ENCODE measurements around the gene CHD2. TPM values are rescaled to one million over a fixed set of nuclear protein-coding genes. Genes with fewer than 3 reads are reported as not detected.
"Not testable (repeated sequence)": the region's sequence is repeated elsewhere in the genome, so short reads cannot be mapped to it uniquely, and the experiment has no call there.

Gene CHD2
- total and polyA plus RNA-seq, 9 donors: 53.4 to 71.2 (median 54.8) TPM

GRCh38 chr15:93031103-93031464 is 131.0 kb downstream of the CHD2 start:
- Histone ChIP-seq H3K4me3 (ENCODE audit: low read length) (no peak overlapping the region), H3K27me3 (ENCODE audit: control insufficient read depth, insufficient read depth, low read length) (no peaks in the 10 kb centered on the region), H3K4me1 (ENCODE audit: control insufficient read depth, insufficient read depth, low read length) (peaks cover 56% of the 10 kb centered on the region), H3K9me3 (replicated peaks; ENCODE audit: control insufficient read depth, low read depth, low read length) (no peaks in the 10 kb centered on the region), H3K27ac (ENCODE audit: low read length) (no peak overlapping the region), H3K36me3 (ENCODE audit: control insufficient read depth, insufficient read depth, low read length) (peaks cover 20% of the 10 kb centered on the region)
- 55% methylated on average over 7 of the region's 9 CpGs for WGBS (ENCODE audit: insufficient coverage)
- DNase-seq: no peak

GRCh38 chr15:93031557-93032384 is 131.6 kb downstream of the CHD2 start:
- WGBS (ENCODE audit: insufficient coverage): 92% methylated on average over 32 of the region's 44 CpGs
- H3K27ac ChIP-seq (ENCODE audit: low read length): not testable (repeated sequence)

GRCh38 chr15:93032515-93033206 is 132.5 kb downstream of the CHD2 start:
- not testable (repeated sequence) for H3K9me3 ChIP-seq (replicated peaks; ENCODE audit: control insufficient read depth, low read depth, low read length); H3K27me3 ChIP-seq (ENCODE audit: control insufficient read depth, insufficient read depth, low read length); DNase-seq; H3K27ac ChIP-seq (ENCODE audit: low read length); H3K36me3 ChIP-seq (ENCODE audit: control insufficient read depth, insufficient read depth, low read length); H3K4me3 ChIP-seq (ENCODE audit: low read length)
- WGBS (ENCODE audit: insufficient coverage): 90% methylated on average over 20 of the region's 21 CpGs
- peaks cover 57% of the 10 kb centered on the region for H3K4me1 ChIP-seq (ENCODE audit: control insufficient read depth, insufficient read depth, low read length)

More at GRCh38 chr15:93031557-93032384, 131.6 kb downstream of the CHD2 start:
- H3K4me1 ChIP-seq (ENCODE audit: control insufficient read depth, insufficient read depth, low read length): peaks cover 56% of the 10 kb centered on the region
- not testable (repeated sequence) for H3K4me3 ChIP-seq (ENCODE audit: low read length); H3K9me3 ChIP-seq (replicated peaks; ENCODE audit: control insufficient read depth, low read depth, low read length); DNase-seq; H3K27me3 ChIP-seq (ENCODE audit: control insufficient read depth, insufficient read depth, low read length)
- peaks cover 13% of the 10 kb centered on the region for H3K36me3 ChIP-seq (ENCODE audit: control insufficient read depth, insufficient read depth, low read length)

GRCh38 chr15:93033434-93034045 is 133.4 kb downstream of the CHD2 start:
- H3K9me3 ChIP-seq (replicated peaks; ENCODE audit: control insufficient read depth, low read depth, low read length): no peaks in the 10 kb centered on the region

GRCh38 chr15:93034512-93034911 is 134.4 kb downstream of the CHD2 start:
- H3K9me3 ChIP-seq (replicated peaks; ENCODE audit: control insufficient read depth, low read depth, low read length): no peaks in the 10 kb centered on the region
- no peak for DNase-seq
- H3K27me3 ChIP-seq (ENCODE audit: control insufficient read depth, insufficient read depth, low read length): no peaks in the 10 kb centered on the region
- 72% methylated on average over 2 of the region's 7 CpGs for WGBS (ENCODE audit: insufficient coverage)
- H3K4me3 ChIP-seq (ENCODE audit: low read length): no peak overlapping the region
- no peaks in the 10 kb centered on the region for H3K36me3 ChIP-seq (ENCODE audit: control insufficient read depth, insufficient read depth, low read length)
- H3K27ac ChIP-seq (ENCODE audit: low read length): no peak overlapping the region
- peaks cover 52% of the 10 kb centered on the region for H3K4me1 ChIP-seq (ENCODE audit: control insufficient read depth, insufficient read depth, low read length)

More at GRCh38 chr15:93033434-93034045, 133.4 kb downstream of the CHD2 start:
- H3K27me3 ChIP-seq (ENCODE audit: control insufficient read depth, insufficient read depth, low read length): no peaks in the 10 kb centered on the region
- DNase-seq: no peak
- no peak overlapping the region for H3K4me3 ChIP-seq (ENCODE audit: low read length)
- WGBS (ENCODE audit: insufficient coverage): 89% methylated on average over 14 of the region's 14 CpGs
- no peaks in the 10 kb centered on the region for H3K36me3 ChIP-seq (ENCODE audit: control insufficient read depth, insufficient read depth, low read length)
- H3K4me1 ChIP-seq (ENCODE audit: control insufficient read depth, insufficient read depth, low read length): peaks cover 57% of the 10 kb centered on the region
- no peak overlapping the region for H3K27ac ChIP-seq (ENCODE audit: low read length)

- no peak for DNase-seq
- peaks cover 2% of the 10 kb centered on the region for H3K36me3 ChIP-seq (ENCODE audit: control insufficient read depth, insufficient read depth, low read length)
- H3K9me3 ChIP-seq (replicated peaks; ENCODE audit: control insufficient read depth, low read depth, low read length): no peaks in the 10 kb centered on the region
- peaks cover 44% of the 10 kb centered on the region for H3K4me1 ChIP-seq (ENCODE audit: control insufficient read depth, insufficient read depth, low read length)
- 73% methylated on average over 17 of the region's 18 CpGs for WGBS (ENCODE audit: insufficient coverage)
- no peak overlapping the region for H3K27ac ChIP-seq (ENCODE audit: low read length)
- H3K27me3 ChIP-seq (ENCODE audit: control insufficient read depth, insufficient read depth, low read length): no peaks in the 10 kb centered on the region
- H3K4me3 ChIP-seq (ENCODE audit: low read length): no peak overlapping the region
These were observed 135.2 kb downstream of the CHD2 start for GRCh38 chr15:93035092-93035915.

GRCh38 chr15:93035953-93036810 is 136.1 kb downstream of the CHD2 start:
- no peaks in the 10 kb centered on the region for H3K27me3 ChIP-seq (ENCODE audit: control insufficient read depth, insufficient read depth, low read length)
- no peak overlapping the region for H3K4me3 ChIP-seq (ENCODE audit: low read length)
- WGBS (ENCODE audit: insufficient coverage): 82% methylated on average over 23 of the region's 32 CpGs
- peaks cover 35% of the 10 kb centered on the region for H3K4me1 ChIP-seq (ENCODE audit: control insufficient read depth, insufficient read depth, low read length)
- H3K9me3 ChIP-seq (replicated peaks; ENCODE audit: control insufficient read depth, low read depth, low read length): no peaks in the 10 kb centered on the region
- DNase-seq: peak; percentile 48
- peaks cover 10% of the 10 kb centered on the region for H3K36me3 ChIP-seq (ENCODE audit: control insufficient read depth, insufficient read depth, low read length)
- H3K27ac ChIP-seq (ENCODE audit: low read length): no peak overlapping the region

- peak; percentile 95 for DNase-seq
- Histone ChIP-seq H3K27me3 (ENCODE audit: control insufficient read depth, insufficient read depth, low read length) (no peaks in the 10 kb centered on the region), H3K36me3 (ENCODE audit: control insufficient read depth, insufficient read depth, low read length) (peaks cover 12% of the 10 kb centered on the region), H3K4me3 (ENCODE audit: low read length) (no peak overlapping the region), H3K27ac (ENCODE audit: low read length) (peak overlapping the region; percentile 83), H3K4me1 (ENCODE audit: control insufficient read depth, insufficient read depth, low read length) (peaks cover 32% of the 10 kb centered on the region), H3K9me3 (replicated peaks; ENCODE audit: control insufficient read depth, low read depth, low read length) (no peaks in the 10 kb centered on the region)
- WGBS (ENCODE audit: insufficient coverage): 57% methylated on average over 25 of the region's 29 CpGs
These were observed 137.1 kb downstream of the CHD2 start for GRCh38 chr15:93036951-93037819.
